Neural crest cell (in vitro differentiated cells): ENCODE data around the gene FRMD4A. TPM values are rescaled to one million over a fixed set of nuclear protein-coding genes. Genes with fewer than 3 reads are reported as not detected.

Experiments
- DNase-seq: peaks from one replicate; pipeline ENCODE4 v3.0.0; 2021; ENCODE audit warnings: low read depth, mixed read lengths, low spot score
- H3K27ac Mint-ChIP-seq: one replicate; pipeline ENCODE4 v1.8.0; 2021; ENCODE audit warnings: mild to moderate bottlenecking, mixed read lengths; ENCODE audit not compliant: unreplicated experiment
- H3K27me3 Mint-ChIP-seq: 2 replicates; pipeline ENCODE4 v1.8.0; 2021; ENCODE audit warnings: low read depth, mild to moderate bottlenecking, mixed read lengths
- H3K36me3 Mint-ChIP-seq: 2 replicates; pipeline ENCODE4 v1.8.0; 2021; ENCODE audit warnings: low read depth, mild to moderate bottlenecking, mixed read lengths
- H3K4me1 Mint-ChIP-seq: 2 replicates; pipeline ENCODE4 v1.8.0; 2021; ENCODE audit warnings: mixed read lengths
- H3K4me3 Mint-ChIP-seq: one replicate; pipeline ENCODE4 v1.8.0; 2021; ENCODE audit warnings: mild to moderate bottlenecking, mixed read lengths
- H3K9me3 Mint-ChIP-seq: 2 replicates; pipeline ENCODE4 v1.8.0; 2021; ENCODE audit warnings: mixed read lengths
- CTCF ChIP-seq: fragments of 200-600 bp; sonication (generic); conservative IDR thresholded peaks from 2 replicates; pipeline ENCODE4 v1.5.0; 2021; ENCODE audit warnings: antibody characterized with exemption, mild to moderate bottlenecking
- total RNA-seq: library from RNA; stranded (reverse); gene quantifications from 2 replicates; pipeline ENCODE4 v1.2.1, GENCODE V29; 2021

The FRMD4A gene
- total RNA-seq, 1 donor from 2014 or later, result 65.3 TPM

GRCh38 chr10:13860886-13861285 is 469.8 kb downstream of the FRMD4A start:
- peaks cover 38% of the 10 kb centered on the region for H3K4me1 Mint-ChIP-seq
- peaks cover 6% of the 10 kb centered on the region for H3K36me3 Mint-ChIP-seq
- no peaks in the 10 kb centered on the region for H3K27me3 Mint-ChIP-seq
- H3K4me3 Mint-ChIP-seq, result no peak overlapping the region
- H3K27ac Mint-ChIP-seq, result no peak overlapping the region
- DNase-seq, result no peak
- TF ChIP-seq CTCF, result no peak
- H3K9me3 Mint-ChIP-seq, result no peaks in the 10 kb centered on the region

- Mint-ChIP-seq H3K4me3 (no peak overlapping the region), H3K27me3 (no peaks in the 10 kb centered on the region), H3K9me3 (no peaks in the 10 kb centered on the region), H3K36me3 (peaks cover 6% of the 10 kb centered on the region), H3K27ac (no peak overlapping the region), H3K4me1 (peaks cover 34% of the 10 kb centered on the region)
- TF ChIP-seq CTCF, result no peak
- DNase-seq, result no peak
Measured at GRCh38 chr10:13859979-13860654, 470.6 kb downstream of the FRMD4A start.

- H3K4me3 Mint-ChIP-seq, result no peak overlapping the region
- no peak for TF ChIP-seq CTCF
- no peak overlapping the region for H3K27ac Mint-ChIP-seq
- DNase-seq, result no peak
- peaks cover 6% of the 10 kb centered on the region for H3K36me3 Mint-ChIP-seq
- no peaks in the 10 kb centered on the region for H3K9me3 Mint-ChIP-seq
- H3K27me3 Mint-ChIP-seq, result no peaks in the 10 kb centered on the region
- peaks cover 34% of the 10 kb centered on the region for H3K4me1 Mint-ChIP-seq
Measured at GRCh38 chr10:13858709-13859108, 472.0 kb downstream of the FRMD4A start.

- Mint-ChIP-seq H3K27me3 (no peaks in the 10 kb centered on the region), H3K9me3 (no peaks in the 10 kb centered on the region), H3K27ac (no peak overlapping the region), H3K4me1 (peaks cover 30% of the 10 kb centered on the region), H3K36me3 (peaks cover 9% of the 10 kb centered on the region), H3K4me3 (no peak overlapping the region)
- no peak for TF ChIP-seq CTCF
- no peak for DNase-seq
Measured at GRCh38 chr10:13857451-13857850, 473.3 kb downstream of the FRMD4A start.

- Mint-ChIP-seq H3K27ac (no peak overlapping the region), H3K4me1 (peaks cover 12% of the 10 kb centered on the region), H3K27me3 (no peaks in the 10 kb centered on the region), H3K9me3 (no peaks in the 10 kb centered on the region), H3K4me3 (no peak overlapping the region), H3K36me3 (peaks cover 9% of the 10 kb centered on the region)
- no peak for DNase-seq
- TF ChIP-seq CTCF, result no peak
Measured at GRCh38 chr10:13853854-13854253, 476.9 kb downstream of the FRMD4A start.
